GM19468 (cell line): ENCODE measurements around the gene PRR15L.

ENCODE experiments used
- ATAC-seq: cut with Tn5 transposase; IDR thresholded peaks from one replicate; pipeline ENCODE4 v1.9.1; 2021; ENCODE audit warnings: mild to moderate bottlenecking, moderate library complexity, moderate number of reproducible peaks; ENCODE audit not compliant: unreplicated experiment; ENCODE audit errors: extremely low read depth

Gene PRR15L

GRCh38 chr17:47966079-47966519, 8.4 kb upstream of the PRR15L start:
- ATAC-seq, result no peak

- no peak for ATAC-seq
Measured at GRCh38 chr17:47964856-47965255, 7.2 kb upstream of the PRR15L start.

DNA sequence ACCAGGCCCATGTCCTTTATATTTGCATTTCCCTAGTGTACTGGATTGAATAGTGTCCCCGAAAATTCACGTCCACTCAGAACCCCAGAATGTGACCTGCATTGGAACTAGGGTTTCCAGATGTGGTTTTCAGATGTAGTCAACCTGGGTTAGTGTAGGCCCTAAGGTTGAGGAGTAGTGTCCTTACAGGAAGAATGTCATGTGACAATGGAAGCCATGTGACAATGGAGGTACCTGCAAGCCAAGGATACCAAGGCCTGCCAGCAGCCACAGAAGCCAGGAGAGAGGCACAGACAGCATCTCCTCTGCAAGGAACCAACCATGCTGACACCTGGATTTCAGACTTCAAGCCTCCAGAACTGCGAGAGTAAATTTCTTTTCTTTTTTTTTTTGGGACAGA, 5.2 kb upstream of the PRR15L start:
- no peak for ATAC-seq

- no peak for ATAC-seq
Measured at GRCh38 chr17:47961406-47961805, 3.7 kb upstream of the PRR15L start.

GRCh38 chr17:47959825-47960655, 2.4 kb upstream of the PRR15L start:
- ATAC-seq, result no peak

- ATAC-seq, result no peak
Measured at GRCh38 chr17:47956791-47957590, 692 bp downstream of the PRR15L start.

- ATAC-seq, result no peak
Measured at GRCh38 chr17:47955497-47956461, 1.9 kb downstream of the PRR15L start.

DNA sequence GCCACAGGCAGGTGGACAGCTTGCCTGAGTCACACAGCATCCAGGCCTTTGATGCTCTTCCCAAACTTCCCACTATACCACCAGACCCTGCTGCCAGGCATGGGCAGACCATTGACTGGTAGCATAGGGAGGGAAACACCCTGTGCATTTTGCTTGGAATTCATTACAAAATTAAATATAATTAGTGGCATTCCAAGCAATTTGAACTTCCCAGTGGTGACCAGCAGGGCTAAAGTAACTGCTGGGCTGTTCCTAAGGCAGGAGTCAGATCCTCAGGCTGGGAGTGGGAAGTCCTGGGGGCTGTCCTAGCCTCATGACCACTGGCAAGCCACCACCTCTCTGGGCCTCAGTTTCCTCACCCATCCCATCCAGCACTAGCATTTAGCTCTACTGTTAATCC, 3.8 kb downstream of the PRR15L start:
- ATAC-seq, result no peak

DNA sequence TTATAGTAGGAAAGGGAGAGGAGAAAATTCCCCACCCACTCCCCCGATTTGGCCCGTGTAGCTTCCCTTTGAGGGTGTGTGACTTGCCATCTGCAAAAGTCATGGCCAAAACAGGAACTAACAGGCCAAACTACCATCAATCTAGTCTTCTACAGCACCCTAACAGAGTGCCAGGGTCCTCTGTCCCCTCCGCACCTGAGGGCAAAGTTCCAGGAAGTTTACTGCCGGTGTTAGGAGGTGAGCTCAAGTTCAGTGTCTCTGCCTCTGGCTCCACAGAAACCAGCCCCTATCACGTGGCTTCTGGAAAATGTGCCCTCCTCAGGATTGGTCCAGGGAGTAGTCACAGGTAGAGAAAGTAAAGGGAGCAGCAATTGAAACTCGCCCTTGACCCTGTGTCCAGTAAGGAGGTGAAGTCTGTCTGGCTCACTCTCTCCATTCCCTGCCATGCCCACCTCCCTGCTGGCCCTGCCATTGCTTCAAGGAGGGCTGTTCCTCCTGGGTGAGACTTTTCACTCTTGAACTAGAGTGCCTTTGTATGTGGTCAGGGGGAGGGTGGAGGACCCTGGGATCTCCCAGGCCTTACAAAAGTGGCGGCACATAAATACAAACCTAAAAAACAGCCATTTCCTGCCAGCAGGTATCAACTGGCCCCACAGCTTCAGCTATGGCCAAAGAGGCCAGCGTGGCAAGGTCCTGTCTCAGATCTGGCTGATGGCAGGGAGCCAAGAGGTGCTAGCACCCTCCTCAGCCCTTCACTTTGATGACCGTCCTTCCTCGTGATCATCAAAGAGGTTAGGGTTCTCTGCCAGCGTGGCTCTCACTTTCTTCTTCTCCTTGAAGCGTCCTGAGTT, 5.3 kb downstream of the PRR15L start:
- ATAC-seq, result no peak

GRCh38 chr17:47950448-47950847, 7.2 kb downstream of the PRR15L start:
- ATAC-seq, result no peak

GRCh38 chr17:47949946-47950345, 7.7 kb downstream of the PRR15L start:
- ATAC-seq, result no peak

- ATAC-seq, result no peak
Measured at GRCh38 chr17:47949197-47949759, 8.4 kb downstream of the PRR15L start.

DNA sequence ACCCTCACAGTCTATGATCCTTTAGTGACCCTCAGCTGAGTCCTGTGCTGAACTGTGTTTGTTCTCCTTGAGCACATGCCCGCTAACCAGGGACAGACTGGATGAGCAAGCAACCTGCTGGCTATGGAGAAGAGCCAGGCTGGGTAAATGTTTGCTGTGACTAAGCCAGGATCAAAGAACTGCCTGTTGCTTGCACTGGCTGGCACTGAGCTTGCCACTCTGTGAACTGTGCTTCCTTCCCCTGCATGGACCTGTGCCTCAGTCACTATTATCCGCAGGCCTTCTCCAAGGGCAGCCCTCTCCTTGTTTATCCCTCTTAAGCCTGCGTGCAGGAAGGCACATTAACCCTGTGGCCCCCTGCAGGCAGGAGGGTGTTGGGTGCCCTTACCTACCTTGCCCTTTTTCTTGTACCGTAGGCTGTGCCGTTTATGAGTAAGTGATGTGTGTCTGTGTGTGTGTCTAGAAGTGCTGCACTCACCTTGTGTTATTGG, 8.9 kb downstream of the PRR15L start:
- ATAC-seq, result no peak

- ATAC-seq, result no peak
Measured at GRCh38 chr17:47946929-47947397, 10.7 kb downstream of the PRR15L start.

DNA sequence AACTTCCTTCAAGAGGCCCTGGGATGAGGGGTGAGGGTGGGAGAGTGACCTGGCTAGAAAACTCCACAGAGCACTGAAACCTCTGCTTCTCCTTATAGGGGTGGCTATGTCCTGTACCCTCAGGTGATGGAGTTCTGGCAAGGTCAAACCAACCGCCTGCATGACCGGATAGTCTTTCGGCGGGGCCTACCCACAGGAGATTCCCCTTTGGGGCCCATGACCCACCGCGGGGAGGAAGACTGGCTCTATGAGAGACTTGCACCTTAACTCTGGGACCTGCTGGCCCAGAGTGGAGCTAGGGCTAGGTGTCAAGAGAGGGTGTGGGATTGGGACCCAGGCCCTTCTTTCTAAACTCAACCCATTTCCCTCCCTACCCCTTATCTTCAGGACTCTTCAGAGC, 11.2 kb downstream of the PRR15L start:
- no peak for ATAC-seq

DNA sequence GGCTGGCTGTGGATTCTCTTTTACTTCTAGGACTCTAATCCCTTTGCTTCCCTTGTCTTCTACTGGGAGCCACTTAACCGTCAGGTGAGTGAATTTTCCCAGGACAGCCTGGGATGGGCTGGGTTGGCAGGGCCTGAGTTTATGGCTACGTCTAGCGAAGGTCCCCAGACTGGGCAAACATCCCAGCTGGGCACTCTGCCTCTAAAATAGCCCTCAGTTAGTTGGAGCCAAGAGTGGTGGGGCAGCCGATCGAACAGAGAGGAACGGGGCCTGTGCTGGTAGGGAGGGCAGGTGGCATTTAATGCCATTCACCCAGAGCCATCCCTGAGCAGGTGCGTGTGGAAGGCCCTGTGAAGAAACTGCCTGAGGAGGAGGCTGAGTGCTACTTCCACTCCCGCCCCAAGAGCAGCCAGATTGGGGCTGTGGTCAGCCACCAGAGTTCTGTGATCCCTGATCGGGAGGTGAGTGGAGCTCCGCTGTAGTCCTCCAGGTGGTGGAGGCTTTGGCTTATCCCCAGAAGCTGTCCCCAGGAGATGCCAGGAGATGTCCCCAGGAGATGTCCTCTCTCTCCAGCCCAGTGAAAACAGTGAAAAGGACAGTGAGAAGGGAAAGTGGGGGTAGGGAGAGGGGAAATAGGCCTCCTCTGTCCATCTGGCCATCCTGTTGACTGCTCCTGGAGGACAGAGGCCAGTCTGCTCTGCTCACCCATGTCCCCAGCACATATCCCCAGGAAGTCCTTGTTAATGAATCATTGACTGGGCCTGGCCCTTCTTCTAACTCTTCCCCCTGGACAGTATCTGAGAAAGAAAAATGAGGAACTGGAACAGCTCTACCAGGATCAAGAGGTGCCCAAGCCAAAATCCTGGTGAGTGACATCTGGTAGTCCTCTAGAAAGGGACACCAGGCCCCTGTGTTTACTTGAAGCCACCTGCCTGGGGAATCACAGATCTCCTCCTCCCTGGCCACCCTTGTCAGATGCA, 11.9 kb downstream of the PRR15L start:
- ATAC-seq, result no peak

DNA sequence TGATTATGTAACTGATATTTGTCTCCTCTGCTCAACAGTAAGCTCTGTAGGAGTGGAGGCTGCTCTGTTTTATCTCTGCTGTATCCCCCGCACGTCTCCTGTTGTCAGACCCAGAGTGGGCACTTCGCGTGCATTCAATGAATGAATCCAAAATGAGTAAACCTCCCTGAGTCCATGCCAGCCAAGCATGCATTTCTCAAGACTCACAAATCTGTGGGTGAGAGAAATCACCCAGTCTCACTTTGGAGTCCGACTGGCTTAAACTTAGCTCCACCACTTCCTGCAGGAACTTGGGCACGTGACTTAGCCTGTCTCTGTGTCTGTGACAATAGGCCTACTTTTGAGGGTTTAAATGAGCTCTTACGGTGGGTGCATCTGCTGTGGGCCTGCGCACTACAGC, 12.6 kb downstream of the PRR15L start:
- ATAC-seq, result no peak

DNA sequence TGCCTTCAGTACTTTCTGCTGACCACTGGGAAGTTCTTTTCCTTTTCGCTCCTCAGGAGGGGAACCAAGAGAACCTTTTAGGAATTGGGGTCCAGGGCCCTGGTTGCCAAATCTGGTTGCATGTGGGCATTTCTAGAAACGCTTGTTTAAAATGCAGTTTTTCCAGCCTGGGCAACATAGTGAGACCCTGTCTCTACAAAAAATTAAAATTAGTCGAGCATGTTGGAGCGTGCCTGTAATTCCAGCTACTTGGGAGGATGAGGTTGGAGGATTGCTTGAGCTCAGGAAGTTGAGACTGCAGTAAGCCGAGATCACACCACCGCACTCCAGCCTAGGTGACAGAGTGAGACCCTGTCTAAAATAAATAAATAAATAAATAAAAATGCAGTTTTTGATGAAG, 15.1 kb downstream of the PRR15L start:
- ATAC-seq, result no peak
